Measurements from ENCODE around the gene IL25.

DNA sequence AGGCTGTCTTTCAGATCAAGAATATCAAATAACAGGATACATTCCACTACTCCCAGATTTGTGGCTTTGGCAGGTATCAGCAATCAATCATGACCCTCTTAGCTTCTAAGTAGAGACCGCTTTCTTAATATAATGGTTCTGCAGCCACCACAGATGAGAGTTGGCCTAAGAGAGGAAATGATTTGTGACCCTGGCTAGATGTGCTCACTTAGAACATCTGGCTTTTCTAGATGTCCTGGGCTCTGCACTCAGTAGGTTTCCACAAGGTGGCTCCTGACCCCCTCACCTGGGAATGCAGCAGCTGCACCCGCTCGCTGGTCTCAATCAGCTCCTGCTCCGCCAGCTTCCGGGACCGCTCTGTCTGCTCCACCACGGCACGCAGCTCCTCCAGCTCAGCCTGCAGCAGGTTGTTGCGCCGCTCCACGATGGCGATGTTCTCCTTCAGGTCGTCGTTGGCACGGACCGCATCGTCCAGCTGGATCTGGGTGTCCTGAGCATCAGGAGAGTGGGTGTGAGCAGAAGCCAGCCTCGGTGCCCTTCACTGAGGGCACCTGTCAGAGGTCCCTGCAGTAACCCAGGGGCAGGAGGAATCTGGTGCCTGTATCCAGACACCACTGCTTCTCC is 13.1 kb downstream of the IL25 start:
- TF ChIP-seq, protein P1, sequence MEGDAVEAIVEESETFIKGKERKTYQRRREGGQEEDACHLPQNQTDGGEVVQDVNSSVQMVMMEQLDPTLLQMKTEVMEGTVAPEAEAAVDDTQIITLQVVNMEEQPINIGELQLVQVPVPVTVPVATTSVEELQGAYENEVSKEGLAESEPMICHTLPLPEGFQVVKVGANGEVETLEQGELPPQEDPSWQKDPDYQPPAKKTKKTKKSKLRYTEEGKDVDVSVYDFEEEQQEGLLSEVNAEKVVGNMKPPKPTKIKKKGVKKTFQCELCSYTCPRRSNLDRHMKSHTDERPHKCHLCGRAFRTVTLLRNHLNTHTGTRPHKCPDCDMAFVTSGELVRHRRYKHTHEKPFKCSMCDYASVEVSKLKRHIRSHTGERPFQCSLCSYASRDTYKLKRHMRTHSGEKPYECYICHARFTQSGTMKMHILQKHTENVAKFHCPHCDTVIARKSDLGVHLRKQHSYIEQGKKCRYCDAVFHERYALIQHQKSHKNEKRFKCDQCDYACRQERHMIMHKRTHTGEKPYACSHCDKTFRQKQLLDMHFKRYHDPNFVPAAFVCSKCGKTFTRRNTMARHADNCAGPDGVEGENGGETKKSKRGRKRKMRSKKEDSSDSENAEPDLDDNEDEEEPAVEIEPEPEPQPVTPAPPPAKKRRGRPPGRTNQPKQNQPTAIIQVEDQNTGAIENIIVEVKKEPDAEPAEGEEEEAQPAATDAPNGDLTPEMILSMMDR (IDR thresholded peaks at IDR 0.05) = no peak
- TF ChIP-seq POLR2A (IDR thresholded peaks at IDR 0.05) (no peak), POLR2AphosphoS5 (IDR thresholded peaks at IDR 0.05) (no peak), EP300 (IDR thresholded peaks at IDR 0.05; ENCODE audit: low read depth) (no peak)
